SU-DHL-6 (cell line): ENCODE results near the gene NDFIP1.

Experiments used
- CTCF ChIP-seq: fragments of 200-600 bp; sonication (generic); IDR thresholded peaks from one replicate; pipeline ENCODE4 v1.5.1; 2017; ENCODE audit warnings: antibody characterized with exemption, mild to moderate bottlenecking, low read length, moderate library complexity; ENCODE audit not compliant: insufficient read depth, poor library complexity, severe bottlenecking
- EZH2phosphoT487 ChIP-seq: fragments of 200-600 bp; sonication (generic), shearing (Covaris generic); conservative IDR thresholded peaks from 2 replicates; pipeline ENCODE4 v1.6.1; 2018; ENCODE audit warnings: mild to moderate bottlenecking, antibody characterized with exemption, low read length, moderate library complexity, mixed read lengths

GRCh38 chr5:142102980-142103740 lies 5.4 kb upstream of the NDFIP1 start:
- no peak for TF ChIP-seq CTCF
- TF ChIP-seq EZH2phosphoT487, result no peak
